Stimulated activated naive CD4-positive, alpha-beta T cell (primary cell): ENCODE data around the gene RASSF5.

Experiments used
- DNase-seq, 6 experiments: peaks; one replicate each; lab custom pipeline; 2025; lab: John Stamatoyannopoulos, UW

Gene RASSF5

GRCh38 chr1:206507284-206508129 lies at the start of gene RASSF5:
RASSF5 (plus strand) TSS chr1:206507531; CDS start chr1:206507603, 72 bp downstream.
- peak; percentile 61 to 76 (median 71) for DNase-seq

- no peak for DNase-seq
These were observed 47.6 kb upstream of the RASSF5 start for GRCh38 chr1:206459703-206460102.

- DNase-seq = no peak
These were observed 46.4 kb upstream of the RASSF5 start for GRCh38 chr1:206460836-206461426.

GRCh38 chr1:206461602-206462455 lies 45.5 kb upstream of the RASSF5 start:
- DNase-seq = peak; percentile 34 to 81 (median 55)

GRCh38 chr1:206463137-206463536 lies 44.2 kb upstream of the RASSF5 start:
- DNase-seq = no peak

- no peak for DNase-seq
These were observed 43.4 kb upstream of the RASSF5 start for GRCh38 chr1:206463911-206464310.

- no peak for DNase-seq
These were observed 42.8 kb upstream of the RASSF5 start for GRCh38 chr1:206464456-206464964.

GRCh38 chr1:206465951-206466350 lies 41.4 kb upstream of the RASSF5 start:
- no peak for DNase-seq

GRCh38 chr1:206466840-206467649 lies 40.3 kb upstream of the RASSF5 start:
- peak in 2 of 6 experiments; percentile 7 to 17 for DNase-seq

GRCh38 chr1:206467915-206468314 lies 39.4 kb upstream of the RASSF5 start:
- peak in 1 of 6 experiments; percentile 10 for DNase-seq

GRCh38 chr1:206468571-206468970 lies 38.8 kb upstream of the RASSF5 start:
- no peak for DNase-seq

GRCh38 chr1:206469411-206469932 lies 37.9 kb upstream of the RASSF5 start:
- DNase-seq = peak in 3 of 6 experiments; percentile 6 to 16 (median 9)

- DNase-seq = peak; percentile 17 to 40 (median 31)
These were observed 37.2 kb upstream of the RASSF5 start, which contains the start of gene IKBKE for GRCh38 chr1:206469933-206470691. IKBKE (plus strand) TSS chr1:206470476; CDS start chr1:206473228, 2,752 bp downstream.

GRCh38 chr1:206470692-206471414 lies 36.5 kb upstream of the RASSF5 start:
- peak in 3 of 6 experiments; percentile 11 to 43 (median 29) for DNase-seq

- DNase-seq = no peak
These were observed 35.9 kb upstream of the RASSF5 start for GRCh38 chr1:206471415-206471801.

- no peak for DNase-seq
These were observed 35.3 kb upstream of the RASSF5 start for GRCh38 chr1:206472024-206472423.

GRCh38 chr1:206472454-206472853 lies 34.9 kb upstream of the RASSF5 start:
- DNase-seq = peak in 1 of 6 experiments; percentile 11

GRCh38 chr1:206472886-206473285 lies 34.4 kb upstream of the RASSF5 start:
- DNase-seq = no peak

GRCh38 chr1:206476058-206476457 lies 31.3 kb upstream of the RASSF5 start:
- DNase-seq = no peak
